Mesenchymal stem cell (in vitro differentiated cells and primary cell): Measurements from ENCODE around the gene PPAN.

Experiments
- DNase-seq: peaks from one replicate; pipeline ENCODE4 v3.0.0-alpha.2; 2013
- H2AFZ ChIP-seq: one replicate; pipeline ENCODE4 v1.6.1; 2013; ENCODE audit warnings: low read depth, mild to moderate bottlenecking, control low read depth, inconsistent platforms, low read length, moderate library complexity
- H2AK5ac ChIP-seq: 2 replicates; pipeline ENCODE4 v1.6.1; 2013; ENCODE audit warnings: low read length, moderate library complexity, mild to moderate bottlenecking, inconsistent platforms; ENCODE audit not compliant: severe bottlenecking
- H2BK120ac ChIP-seq: one replicate; pipeline ENCODE4 v1.6.1; 2013; ENCODE audit warnings: low read depth, mild to moderate bottlenecking, inconsistent platforms, low read length, moderate library complexity
- H2BK12ac ChIP-seq, 2 experiments: one replicate each; pipeline ENCODE4 v1.6.1; 2013; ENCODE audit warnings: inconsistent platforms in 2 of 2, low read length in 2 of 2, mild to moderate bottlenecking in 2 of 2, moderate library complexity in 2 of 2, control low read depth in 1 of 2
- H2BK15ac ChIP-seq: one replicate; pipeline ENCODE4 v1.6.1; 2013; ENCODE audit warnings: mild to moderate bottlenecking, low read depth, inconsistent platforms; ENCODE audit not compliant: poor library complexity, severe bottlenecking
- H2BK5ac ChIP-seq: 2 replicates; pipeline ENCODE4 v1.6.1; 2013; ENCODE audit warnings: low read depth, mild to moderate bottlenecking, low read length, control low read depth, inconsistent platforms; ENCODE audit not compliant: poor library complexity, severe bottlenecking
- H3K14ac ChIP-seq, 2 experiments: one replicate each; pipeline ENCODE4 v1.6.1; 2013; ENCODE audit warnings: inconsistent platforms in 2 of 2, low read length in 2 of 2, control low read depth in 1 of 2, mild to moderate bottlenecking in 1 of 2, moderate library complexity in 1 of 2
- H3K18ac ChIP-seq, 2 experiments: one replicate each; pipeline ENCODE4 v1.6.1; 2013; ENCODE audit warnings: inconsistent platforms in 2 of 2, low read length in 2 of 2, control low read depth in 1 of 2, low read depth in 1 of 2, mild to moderate bottlenecking in 1 of 2
- H3K23ac ChIP-seq, 2 experiments: one replicate each; pipeline ENCODE4 v1.6.1; 2013; ENCODE audit warnings: inconsistent platforms in 2 of 2, low read length in 2 of 2, mild to moderate bottlenecking in 2 of 2, moderate library complexity in 2 of 2, control low read depth in 1 of 2
- H3K27ac ChIP-seq: 2 replicates; pipeline ENCODE4 v1.5.1; 2013; ENCODE audit warnings: mild to moderate bottlenecking, moderate library complexity, low read length, control low read depth, inconsistent platforms; ENCODE audit not compliant: poor library complexity, severe bottlenecking
- H3K27me3 ChIP-seq, 2 experiments: 2 replicates each; pipeline versions ENCODE4 v1.6.1 to v1.7.0; 2013; ENCODE audit warnings: low read length in 2 of 2, mild to moderate bottlenecking in 2 of 2, moderate library complexity in 2 of 2, control low read depth in 1 of 2, inconsistent platforms in 1 of 2; ENCODE audit not compliant: control insufficient read depth in 1 of 2, insufficient read depth in 1 of 2
- H3K36me3 ChIP-seq, 2 experiments: 2 replicates each; pipeline versions ENCODE4 v1.6.1 to v1.7.0; 2013; ENCODE audit warnings: low read length in 2 of 2, control low read depth in 1 of 2, inconsistent platforms in 1 of 2, low read depth in 1 of 2, mild to moderate bottlenecking in 1 of 2; ENCODE audit not compliant: insufficient read depth in 2 of 2, control insufficient read depth in 1 of 2
- H3K4ac ChIP-seq, 2 experiments: one replicate each; pipeline ENCODE4 v1.6.1; 2013; ENCODE audit warnings: inconsistent platforms in 2 of 2, low read length in 2 of 2, mild to moderate bottlenecking in 2 of 2, moderate library complexity in 2 of 2, control low read depth in 1 of 2, low read depth in 1 of 2
- H3K4me1 ChIP-seq: 2 replicates; pipeline ENCODE4 v1.6.1; 2013; ENCODE audit warnings: low read depth, low read length, control low read depth; ENCODE audit not compliant: control insufficient read depth, insufficient read depth
- H3K4me2 ChIP-seq: 2 replicates; pipeline ENCODE4 v1.6.1; 2013; ENCODE audit warnings: low read length, mild to moderate bottlenecking, inconsistent platforms; ENCODE audit not compliant: poor library complexity, severe bottlenecking
- H3K4me3 ChIP-seq, 2 experiments: 2 replicates each; pipeline versions ENCODE4 v1.5.1 to v1.7.0; 2013; ENCODE audit warnings: low read length in 2 of 2, mild to moderate bottlenecking in 2 of 2, control low read depth in 1 of 2, low read depth in 1 of 2; ENCODE audit not compliant: insufficient read depth in 1 of 2
- H3K79me1 ChIP-seq: replicated peaks from 2 replicates; pipeline ENCODE4 v1.6.1; 2013; ENCODE audit warnings: mild to moderate bottlenecking, control low read depth, low read length, inconsistent platforms; ENCODE audit not compliant: poor library complexity, severe bottlenecking
- H3K9ac ChIP-seq: 2 replicates; pipeline ENCODE4 v1.7.0; 2013; ENCODE audit warnings: mild to moderate bottlenecking, low read length, moderate library complexity
- H3K9me3 ChIP-seq: 2 replicates; pipeline ENCODE4 v1.7.0; 2013; ENCODE audit warnings: mild to moderate bottlenecking, low read length; ENCODE audit not compliant: control insufficient read depth
- H4K8ac ChIP-seq: one replicate; pipeline ENCODE4 v1.6.1; 2013; ENCODE audit warnings: inconsistent platforms, mild to moderate bottlenecking, low read length, moderate library complexity
- H4K91ac ChIP-seq: one replicate; pipeline ENCODE4 v1.6.1; 2013; ENCODE audit warnings: mild to moderate bottlenecking, low read length, inconsistent platforms
- WGBS: methylation state at CpG from one replicate; pipeline ENCODE4 v1.1.7; 2013; ENCODE audit warnings: mixed read lengths; 5-methylcytosine and 5-hydroxymethylcytosine counted together

Gene PPAN

DNA sequence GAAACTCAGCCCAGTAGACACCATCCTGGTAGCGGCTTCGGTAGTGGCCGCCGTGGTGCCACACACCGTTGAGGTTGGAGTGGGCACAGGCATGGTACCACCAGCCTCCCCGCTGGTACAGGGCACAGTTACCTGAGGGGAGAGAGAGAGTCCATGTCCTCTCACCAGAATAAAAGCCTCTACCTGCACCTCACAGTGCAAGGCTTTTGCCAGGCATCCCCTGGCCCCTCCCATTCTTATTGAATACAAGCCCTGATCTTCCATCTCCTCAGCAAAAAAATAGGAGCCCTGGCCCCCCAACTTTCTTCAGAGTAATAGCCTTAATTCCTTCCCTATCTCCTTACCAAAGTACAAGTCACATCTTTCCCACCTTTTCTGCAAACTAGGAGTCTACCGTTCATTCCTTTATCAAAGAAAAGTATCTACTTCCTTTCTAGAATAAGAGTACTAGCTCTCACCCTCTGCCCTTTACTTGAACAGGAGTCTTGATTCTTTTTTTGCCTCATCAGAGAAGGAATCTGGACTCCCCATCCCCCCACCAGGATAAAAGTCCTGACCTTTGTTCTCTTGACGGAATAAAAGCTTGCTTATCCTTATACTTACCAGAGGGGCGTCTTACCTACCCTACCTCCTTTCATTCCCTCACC is 13.4 kb upstream of the PPAN start:
- H2BK5ac ChIP-seq = no peak overlapping the region
- H3K14ac ChIP-seq = no peak overlapping the region
- no peaks in the 10 kb centered on the region for H3K9me3 ChIP-seq
- H3K4ac ChIP-seq = no peak overlapping the region
- H3K9ac ChIP-seq = no peak overlapping the region
- H3K18ac ChIP-seq = no peak overlapping the region
- no peak overlapping the region for H2BK120ac ChIP-seq
- no peak for DNase-seq
- peaks cover 9% of the 10 kb centered on the region for H3K4me1 ChIP-seq
- no peaks in the 10 kb centered on the region for H3K79me1 ChIP-seq
- no peak overlapping the region for H3K23ac ChIP-seq
- H4K91ac ChIP-seq = no peak overlapping the region
- 89% methylated on average over 9 of the region's 9 CpGs for WGBS
- H3K4me3 ChIP-seq = no peak overlapping the region
- no peak overlapping the region for H2AFZ ChIP-seq
- no peak overlapping the region for H3K27ac ChIP-seq
- no peak overlapping the region for H2BK12ac ChIP-seq
- no peak overlapping the region for H3K4me2 ChIP-seq
- no peak overlapping the region for H2AK5ac ChIP-seq
- no peaks in the 10 kb centered on the region for H3K27me3 ChIP-seq
- H4K8ac ChIP-seq = no peak overlapping the region
- H2BK15ac ChIP-seq = no peak overlapping the region
- H3K36me3 ChIP-seq = peaks cover 44 to 49% of the 10 kb centered on the region in 2 experiments

DNA sequence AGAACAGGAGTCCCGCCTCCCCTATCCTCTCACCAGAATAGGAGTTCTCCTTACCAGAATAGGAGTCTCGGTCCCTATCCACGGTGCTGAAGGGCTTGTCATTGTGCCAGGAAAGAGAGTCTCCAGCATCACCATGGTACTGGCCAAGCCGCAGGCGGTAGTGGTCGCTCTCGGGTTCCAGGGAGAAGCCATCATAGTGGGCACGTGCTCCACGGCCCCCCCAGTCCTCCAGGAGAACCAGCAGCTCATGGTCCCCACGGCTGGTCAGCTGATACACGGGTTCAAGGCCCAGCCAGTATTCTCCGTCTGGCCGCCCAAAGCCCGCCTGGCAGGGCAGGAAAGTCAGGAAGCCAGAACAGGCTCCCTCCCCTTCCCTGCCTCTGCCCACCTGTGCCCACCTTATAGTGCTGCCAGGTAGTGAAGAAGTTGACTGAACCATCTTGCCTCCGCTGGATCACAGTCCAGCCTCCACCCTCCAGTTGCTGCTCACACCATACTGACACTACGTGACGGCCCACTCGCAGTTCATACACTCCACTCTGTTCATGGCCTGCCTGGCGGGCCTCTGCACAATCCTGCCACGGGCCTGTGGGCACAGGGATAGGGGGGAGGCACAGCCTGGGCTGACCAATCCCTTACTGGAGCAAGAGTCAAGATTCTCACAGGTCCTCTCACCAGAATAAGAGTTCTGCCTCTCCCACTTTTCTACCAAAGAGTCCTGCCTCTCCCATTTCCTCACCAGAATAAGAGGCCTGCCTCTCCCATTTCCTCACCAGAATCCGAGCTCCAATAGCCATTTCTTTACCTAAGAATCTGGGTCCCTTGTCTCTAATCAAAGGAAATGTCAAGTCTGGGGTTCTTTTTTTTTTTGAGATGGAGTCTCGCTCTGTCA is 12.6 kb upstream of the PPAN start:
- no peak for DNase-seq
- no peak overlapping the region for H2BK5ac ChIP-seq
- no peak overlapping the region for H3K9ac ChIP-seq
- H3K27ac ChIP-seq = no peak overlapping the region
- no peaks in the 10 kb centered on the region for H3K27me3 ChIP-seq
- H3K4me2 ChIP-seq = no peak overlapping the region
- H3K36me3 ChIP-seq = peaks cover 44 to 49% of the 10 kb centered on the region in 2 experiments
- H3K4me1 ChIP-seq = peaks cover 9% of the 10 kb centered on the region
- no peak overlapping the region for H4K8ac ChIP-seq
- no peak overlapping the region for H2AK5ac ChIP-seq
- H3K23ac ChIP-seq = no peak overlapping the region
- WGBS = 93% methylated on average over 22 of the region's 22 CpGs
- no peak overlapping the region for H2BK15ac ChIP-seq
- H2BK12ac ChIP-seq = no peak overlapping the region
- no peak overlapping the region for H2AFZ ChIP-seq
- H4K91ac ChIP-seq = no peak overlapping the region
- no peaks in the 10 kb centered on the region for H3K79me1 ChIP-seq
- H3K9me3 ChIP-seq = no peaks in the 10 kb centered on the region
- H3K4ac ChIP-seq = no peak overlapping the region
- H3K18ac ChIP-seq = no peak overlapping the region
- no peak overlapping the region for H2BK120ac ChIP-seq
- H3K14ac ChIP-seq = no peak overlapping the region
- no peak overlapping the region for H3K4me3 ChIP-seq

DNA sequence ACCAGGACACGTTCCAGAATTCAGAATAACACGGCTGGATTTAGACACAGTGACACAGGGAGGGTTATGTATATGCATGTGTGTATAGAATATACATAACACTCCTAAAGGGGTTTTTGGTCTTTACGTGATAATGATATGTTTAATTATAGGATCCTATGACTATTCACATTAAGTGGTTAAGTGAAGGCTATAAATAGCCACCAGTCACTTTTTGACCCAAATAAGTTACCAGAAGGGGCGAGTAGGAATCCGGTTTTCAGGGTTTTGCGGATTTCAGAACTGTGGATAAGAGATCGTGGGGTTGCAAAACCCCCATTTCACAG is 10.6 kb upstream of the PPAN start:
- H4K91ac ChIP-seq = no peak overlapping the region

DNA sequence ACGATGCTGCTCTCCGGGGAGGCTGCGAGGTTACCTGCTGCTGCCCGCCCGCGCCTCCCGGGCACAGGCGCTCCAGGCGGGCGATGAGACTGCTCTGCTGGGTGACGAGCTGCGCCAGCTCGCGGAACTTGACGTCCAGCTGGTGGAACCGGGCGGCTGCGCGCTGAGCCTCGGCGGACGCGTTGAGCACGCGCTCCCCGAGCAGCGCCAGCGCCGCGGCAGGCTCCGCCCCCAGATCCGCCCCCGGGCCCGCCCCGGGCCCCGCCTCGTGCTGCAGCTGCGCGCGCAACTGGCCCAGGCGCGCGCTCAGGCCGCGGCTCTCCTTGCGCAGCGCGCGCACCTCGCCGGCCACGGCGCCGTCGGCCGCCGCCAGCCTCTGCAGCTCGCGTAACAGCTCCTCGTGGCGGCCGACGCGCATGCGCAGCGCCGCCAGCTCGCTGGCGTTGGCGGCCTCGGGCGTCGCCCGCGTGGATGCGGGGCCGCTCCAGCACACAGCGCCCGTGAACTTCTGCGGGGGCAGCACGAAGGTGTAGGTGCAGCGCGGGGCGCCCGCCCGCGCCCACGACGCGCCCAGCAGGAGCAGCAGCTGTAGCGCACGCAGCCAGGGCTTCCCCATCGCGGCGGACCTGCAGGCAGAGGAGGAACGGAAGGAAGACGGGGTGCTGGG is 10.1 kb upstream of the PPAN start:
- Histone ChIP-seq H3K14ac (peak overlapping the region in 1 of 2 experiments; percentile 94), H2BK15ac (peak overlapping the region; percentile 6), H3K4me1 (peaks cover 9% of the 10 kb centered on the region), H2BK12ac (peak overlapping the region in 1 of 2 experiments; percentile 79), H3K79me1 (no peaks in the 10 kb centered on the region), H3K27me3 (no peaks in the 10 kb centered on the region), H3K9ac (peak overlapping the region; percentile 81), H3K4me2 (peak overlapping the region; percentile 85), H2AK5ac (peak overlapping the region; percentile 32), H2BK120ac (peak overlapping the region; percentile 71), H4K8ac (peak overlapping the region; percentile 97), H2AFZ (peak overlapping the region; percentile 74), H4K91ac (peak overlapping the region; percentile 98), H3K4ac (peak overlapping the region; percentile 76 to 79), H3K36me3 (peaks cover 25 to 27% of the 10 kb centered on the region in 2 experiments), H3K23ac (no peak overlapping the region), H3K27ac (no peak overlapping the region), H3K9me3 (no peaks in the 10 kb centered on the region), H2BK5ac (peak overlapping the region; percentile 80), H3K4me3 (peak overlapping the region; percentile 39 to 75), H3K18ac (peak overlapping the region; percentile 92 to 98)
- 8% methylated on average over 72 of the region's 97 CpGs for whole genome bisulfite sequencing
- peak; percentile 81 for DNase-seq

More for the DNA sequence above, 10.6 kb upstream of the PPAN start:
- peak overlapping the region; percentile 62 for H3K9ac ChIP-seq
- H3K27me3 ChIP-seq = no peaks in the 10 kb centered on the region
- peak overlapping the region; percentile 79 for H4K8ac ChIP-seq
- no peak overlapping the region for H3K27ac ChIP-seq
- H2BK5ac ChIP-seq = no peak overlapping the region
- H3K23ac ChIP-seq = no peak overlapping the region
- H2BK12ac ChIP-seq = no peak overlapping the region
- H3K4ac ChIP-seq = no peak overlapping the region
- no peak overlapping the region for H3K14ac ChIP-seq
- no peak overlapping the region for H2BK15ac ChIP-seq
- H2AK5ac ChIP-seq = no peak overlapping the region
- H3K79me1 ChIP-seq = no peaks in the 10 kb centered on the region
- peaks cover 28 to 32% of the 10 kb centered on the region in 2 experiments for H3K36me3 ChIP-seq
- H3K4me1 ChIP-seq = peaks cover 9% of the 10 kb centered on the region
- no peak overlapping the region for H2BK120ac ChIP-seq
- no peak overlapping the region for H2AFZ ChIP-seq
- no peaks in the 10 kb centered on the region for H3K9me3 ChIP-seq
- H3K18ac ChIP-seq = no peak overlapping the region
- no peak for DNase-seq
- H3K4me3 ChIP-seq = peak overlapping the region in 1 of 2 experiments; percentile 75
- WGBS = 89% methylated on average over 4 of the region's 7 CpGs
- peak overlapping the region; percentile 73 for H3K4me2 ChIP-seq
